ENCODE measurements around the gene SMURF2. TPM values are rescaled to one million over a fixed set of nuclear protein-coding genes. Genes with fewer than 3 reads are reported as not detected.

Gene SMURF2
- total RNA-seq: 10 to 100 TPM; 13.2 to 21.0 (median 20.5) TPM

DNA sequence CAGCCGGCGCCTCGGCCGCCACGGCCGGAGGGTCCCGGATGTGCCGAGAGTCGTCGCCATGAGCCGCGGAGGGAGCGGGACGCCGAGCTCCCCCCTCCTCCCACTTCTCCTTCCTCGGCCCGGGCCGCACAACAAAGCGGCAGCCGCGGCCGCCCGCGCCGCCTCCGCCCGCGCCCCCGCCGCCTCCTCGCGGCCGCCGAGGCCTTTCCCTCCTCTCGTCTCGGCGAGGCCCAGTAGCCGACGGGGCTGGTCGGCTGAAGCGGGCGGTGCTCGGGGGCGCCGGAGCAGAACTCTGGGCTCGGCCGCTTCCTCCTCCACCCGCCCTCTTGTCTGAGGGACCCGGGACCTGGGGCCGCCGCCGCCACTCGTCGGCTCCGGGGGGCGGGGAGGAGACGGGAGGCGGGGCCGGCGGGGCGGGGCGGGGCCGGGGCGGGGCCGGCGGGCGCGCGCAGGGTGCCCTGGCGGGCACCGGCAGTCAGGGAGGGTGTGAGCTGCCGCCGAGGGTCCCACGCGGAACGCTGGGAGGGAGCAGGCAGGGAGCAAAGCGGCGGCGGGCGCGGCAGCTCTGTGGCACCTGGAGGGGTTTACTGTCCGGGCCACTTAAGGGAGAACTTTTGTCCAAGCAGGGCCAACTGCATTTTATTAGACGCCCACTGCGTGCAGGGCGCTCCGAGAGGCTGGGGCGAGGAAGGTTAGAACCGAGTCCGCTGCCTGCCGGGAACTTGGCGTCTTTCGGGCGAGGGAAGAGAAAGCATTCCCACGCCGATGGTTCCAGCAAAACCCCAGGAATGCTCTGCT lies at the start of gene SMURF2:
Gene SMURF2 (minus strand): TSS at position 332 of the 798 bp plus-strand sequence. CDS start 427 bp downstream, outside the sequence.
- DNase-seq (ENCODE audit: low spot score in 2 of 2): peak; percentile 64 to 96
- intact Hi-C loops (cut with DNase I; ENCODE audit: low total_unique reads): no loop called here
- H3K4me3 ChIP-seq (ENCODE audit: low read depth, poor library complexity, severe bottlenecking): peak within 1 kb of the TSS; percentile 82
- 0% methylated on average over 21 to 67 of the region's 95 CpGs for WGBS, 2 donors
- TF ChIP-seq POLR2A (IDR thresholded peaks at IDR 0.05): peak in 1 of 2 donors; percentile 82
- TF ChIP-seq, protein P1, sequence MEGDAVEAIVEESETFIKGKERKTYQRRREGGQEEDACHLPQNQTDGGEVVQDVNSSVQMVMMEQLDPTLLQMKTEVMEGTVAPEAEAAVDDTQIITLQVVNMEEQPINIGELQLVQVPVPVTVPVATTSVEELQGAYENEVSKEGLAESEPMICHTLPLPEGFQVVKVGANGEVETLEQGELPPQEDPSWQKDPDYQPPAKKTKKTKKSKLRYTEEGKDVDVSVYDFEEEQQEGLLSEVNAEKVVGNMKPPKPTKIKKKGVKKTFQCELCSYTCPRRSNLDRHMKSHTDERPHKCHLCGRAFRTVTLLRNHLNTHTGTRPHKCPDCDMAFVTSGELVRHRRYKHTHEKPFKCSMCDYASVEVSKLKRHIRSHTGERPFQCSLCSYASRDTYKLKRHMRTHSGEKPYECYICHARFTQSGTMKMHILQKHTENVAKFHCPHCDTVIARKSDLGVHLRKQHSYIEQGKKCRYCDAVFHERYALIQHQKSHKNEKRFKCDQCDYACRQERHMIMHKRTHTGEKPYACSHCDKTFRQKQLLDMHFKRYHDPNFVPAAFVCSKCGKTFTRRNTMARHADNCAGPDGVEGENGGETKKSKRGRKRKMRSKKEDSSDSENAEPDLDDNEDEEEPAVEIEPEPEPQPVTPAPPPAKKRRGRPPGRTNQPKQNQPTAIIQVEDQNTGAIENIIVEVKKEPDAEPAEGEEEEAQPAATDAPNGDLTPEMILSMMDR (IDR thresholded peaks at IDR 0.05): no peak

DNA sequence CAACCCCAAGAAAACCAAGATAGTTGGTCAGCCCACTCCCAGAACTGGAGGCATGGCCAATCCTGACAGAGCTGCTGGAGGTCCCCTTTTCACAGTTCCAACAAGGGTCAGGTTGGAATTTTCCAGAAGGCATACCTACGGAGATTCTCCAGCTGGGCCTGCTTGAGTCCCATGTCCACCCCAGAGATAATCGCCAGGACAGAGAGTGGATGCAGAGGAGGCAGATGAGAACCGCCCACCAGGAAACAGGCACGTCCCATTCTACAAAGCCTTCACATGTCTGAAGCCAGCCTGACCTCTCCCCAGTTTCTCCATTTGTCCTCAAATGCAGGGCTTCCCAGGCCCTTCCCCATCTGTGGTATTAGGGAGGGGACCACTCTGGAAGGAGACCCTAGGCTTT lies 47.4 kb upstream of the SMURF2 start:
- intact Hi-C loops (cut with DNase I; ENCODE audit: low total_unique reads): no loop called here
- DNase-seq (ENCODE audit: low spot score in 2 of 2): no peak
- no peak overlapping the region for H3K4me3 ChIP-seq (ENCODE audit: low read depth, poor library complexity, severe bottlenecking)
- WGBS, 2 donors: 57 to 58% methylated on average over 4 of the region's 4 CpGs
- TF ChIP-seq, protein P1 (IDR thresholded peaks at IDR 0.05): no peak
- no peak for TF ChIP-seq POLR2A (IDR thresholded peaks at IDR 0.05)

DNA sequence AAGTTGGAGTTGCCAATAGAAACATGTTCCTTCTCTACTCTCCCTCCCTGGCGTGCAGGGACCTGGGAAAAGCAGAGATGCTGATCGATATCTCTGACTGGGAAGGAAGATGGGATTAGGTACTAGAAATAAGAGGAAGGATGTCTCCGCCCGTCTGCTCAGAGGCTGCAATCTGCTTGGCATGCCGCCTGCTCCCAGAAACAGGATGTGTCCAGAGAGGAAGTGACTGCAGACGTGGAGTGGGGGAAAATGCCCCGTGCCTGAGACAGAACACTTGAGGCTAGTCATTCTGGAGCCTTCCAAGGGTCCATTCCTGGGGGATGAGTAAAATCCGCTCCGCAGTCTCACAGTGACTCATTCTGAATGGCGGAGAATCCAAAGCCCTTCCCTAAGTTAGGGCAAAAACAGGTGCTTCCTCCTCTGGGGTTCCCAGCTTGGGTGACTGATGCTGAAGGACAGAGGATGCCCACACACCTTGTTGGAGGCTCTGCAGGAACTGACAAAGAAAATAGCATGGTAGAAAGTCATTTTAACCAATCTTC lies 45.0 kb upstream of the SMURF2 start:
- no peak for TF ChIP-seq POLR2A (IDR thresholded peaks at IDR 0.05)
- TF ChIP-seq, protein P1 (IDR thresholded peaks at IDR 0.05): no peak
- no peak overlapping the region for H3K4me3 ChIP-seq (ENCODE audit: low read depth, poor library complexity, severe bottlenecking)
- WGBS, 2 donors: 6 to 7% methylated on average over 10 of the region's 10 CpGs
- peak; percentile 89 to 97 for DNase-seq (ENCODE audit: low spot score in 2 of 2)
- intact Hi-C loops (cut with DNase I; ENCODE audit: low total_unique reads): no loop called here

DNA sequence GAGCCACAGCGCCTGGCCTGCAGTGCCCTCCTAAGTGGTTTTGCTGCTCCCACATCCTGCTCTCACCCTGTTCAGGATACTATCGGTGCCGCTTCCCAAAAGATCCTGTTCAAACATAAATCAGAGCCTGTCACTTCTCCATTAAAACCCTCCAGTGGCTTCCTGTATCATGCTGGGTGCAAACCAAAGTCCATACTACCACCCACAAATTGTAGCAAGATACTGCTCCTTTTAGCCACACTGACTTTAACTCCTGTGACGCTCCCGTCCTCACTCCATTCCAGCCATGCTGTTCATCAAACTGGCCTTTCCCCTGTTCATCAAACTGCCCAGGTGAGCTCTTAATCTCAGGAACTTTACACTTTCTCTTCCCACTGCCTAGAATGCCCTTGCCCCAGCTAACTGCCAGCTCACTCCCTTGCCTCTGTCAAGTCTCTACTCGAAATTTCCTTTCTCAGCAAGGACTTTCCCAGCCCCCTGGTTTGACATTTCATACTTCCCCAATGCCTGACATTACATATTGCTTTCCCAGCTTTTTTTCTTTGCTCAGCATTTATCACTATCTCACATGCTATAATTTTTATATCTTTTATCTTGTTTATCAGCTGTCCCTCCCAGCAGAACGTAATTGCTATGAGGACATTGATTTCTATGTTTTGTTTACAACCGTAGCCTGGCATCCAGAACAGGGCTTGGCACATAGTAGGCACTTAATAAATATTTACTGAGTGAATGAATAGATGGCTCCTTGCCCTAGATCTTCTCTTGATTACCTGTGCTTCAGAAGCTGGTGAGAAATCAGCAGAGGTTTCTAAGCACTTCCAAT lies 44.3 kb upstream of the SMURF2 start:
- no peak for DNase-seq (ENCODE audit: low spot score in 2 of 2)
- 44% methylated on average over 8 of the region's 8 CpGs for WGBS, 2 donors
- TF ChIP-seq, protein P1 (IDR thresholded peaks at IDR 0.05): no peak
- TF ChIP-seq POLR2A (IDR thresholded peaks at IDR 0.05): no peak
- intact Hi-C loops (cut with DNase I; ENCODE audit: low total_unique reads): no loop called here
- no peak overlapping the region for H3K4me3 ChIP-seq (ENCODE audit: low read depth, poor library complexity, severe bottlenecking)

DNA sequence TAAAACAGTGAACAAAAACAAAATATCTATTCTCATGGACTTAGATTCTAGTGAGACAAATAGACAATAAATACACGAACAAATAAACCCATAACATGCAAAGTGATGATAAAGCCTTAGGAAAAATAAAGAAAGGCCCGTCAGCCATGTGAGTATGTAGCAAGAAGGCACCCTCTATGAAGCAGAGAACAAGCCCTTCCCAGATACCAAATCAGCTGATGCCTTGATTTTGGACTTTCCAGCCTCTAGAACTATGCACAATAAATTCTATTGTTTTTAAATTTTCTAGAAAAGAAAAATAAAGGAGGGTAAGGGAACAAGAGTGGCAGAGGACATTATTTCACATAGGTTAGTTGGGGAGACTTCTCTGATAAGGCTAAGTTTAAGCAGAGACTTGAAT lies 40.7 kb upstream of the SMURF2 start:
- H3K4me3 ChIP-seq (ENCODE audit: low read depth, poor library complexity, severe bottlenecking): no peak overlapping the region
- 95 to 99% methylated on average over 2 of the region's 2 CpGs for WGBS, 2 donors
- DNase-seq (ENCODE audit: low spot score in 2 of 2): no peak
- intact Hi-C loops (cut with DNase I; ENCODE audit: low total_unique reads): no loop called here
- no peak for TF ChIP-seq POLR2A (IDR thresholded peaks at IDR 0.05)
- TF ChIP-seq, protein P1 (IDR thresholded peaks at IDR 0.05): no peak
